SU-DHL-6 (cell line): ENCODE measurements around the gene OSGIN1.

Experiments used
- H2AFZ ChIP-seq: fragments of 200-600 bp; sonication (generic); 2 replicates; pipeline ENCODE4 v1.6.1; 2014; ENCODE audit warnings: low read depth, mild to moderate bottlenecking, moderate library complexity, mixed read lengths, antibody characterized with exemption, low read length; ENCODE audit not compliant: severe bottlenecking
- H3F3A ChIP-seq: fragments of 200-600 bp; shearing (Covaris generic); 2 replicates; pipeline ENCODE4 v1.6.0; 2016; ENCODE audit warnings: antibody characterized with exemption, mild to moderate bottlenecking; ENCODE audit not compliant: insufficient read depth
- H3K27ac ChIP-seq: fragments of 200-600 bp; sonication (generic); 2 replicates; pipeline ENCODE4 v1.5.1; 2016; ENCODE audit warnings: low read depth, mild to moderate bottlenecking, low read length, moderate library complexity, mixed read lengths
- H3K27me3 ChIP-seq: fragments of 200-600 bp; sonication (generic), shearing (Covaris generic); 2 replicates; pipeline ENCODE4 v1.6.0; 2014; ENCODE audit warnings: mild to moderate bottlenecking, low read length
- H3K36me3 ChIP-seq: fragments of 200-600 bp; sonication (generic); 2 replicates; pipeline ENCODE4 v1.6.1; 2014; ENCODE audit warnings: mild to moderate bottlenecking, low read length, mixed read lengths
- H3K4me2 ChIP-seq: fragments of 300-600, 200-600 bp; shearing (Covaris generic), sonication (generic); 2 replicates; pipeline ENCODE4 v1.6.0; 2014; ENCODE audit warnings: low read length, low read depth, mild to moderate bottlenecking; ENCODE audit not compliant: poor library complexity, severe bottlenecking
- H3K4me3 ChIP-seq: fragments of 200-600 bp; sonication (generic); 2 replicates; pipeline ENCODE4 v1.5.1; 2014; ENCODE audit warnings: antibody characterized with exemption, low read length, mild to moderate bottlenecking, mixed read lengths; ENCODE audit not compliant: insufficient read depth, poor library complexity, severe bottlenecking
- H3K79me2 ChIP-seq: fragments of 200-600 bp; sonication (generic); 2 replicates; pipeline ENCODE4 v1.6.1; 2014; ENCODE audit warnings: mild to moderate bottlenecking, low read length, moderate library complexity; ENCODE audit not compliant: insufficient read depth
- H3K9ac ChIP-seq: fragments of 200-600 bp; sonication (generic); 2 replicates; pipeline ENCODE4 v1.7.0; 2014; ENCODE audit warnings: mild to moderate bottlenecking, low read length
- H3K9me2 ChIP-seq: fragments of 200-600 bp; sonication (generic); replicated peaks from 2 replicates; pipeline ENCODE4 v1.6.1; 2014; ENCODE audit warnings: low read length; ENCODE audit not compliant: insufficient read depth
- H3K9me3 ChIP-seq: fragments of 200-600 bp; sonication (generic); 2 replicates; pipeline ENCODE4 v1.6.1; 2014; ENCODE audit warnings: low read length, mixed read lengths; ENCODE audit not compliant: insufficient read depth
- H4K20me1 ChIP-seq: fragments of 200-600 bp; sonication (generic); 2 replicates; pipeline ENCODE4 v1.6.1; 2014; ENCODE audit warnings: low read depth, mild to moderate bottlenecking, antibody characterized with exemption, low read length, moderate library complexity, mixed read lengths
- CTCF ChIP-seq: fragments of 200-600 bp; sonication (generic); IDR thresholded peaks from one replicate; pipeline ENCODE4 v1.5.1; 2017; ENCODE audit warnings: antibody characterized with exemption, mild to moderate bottlenecking, low read length, moderate library complexity; ENCODE audit not compliant: insufficient read depth, poor library complexity, severe bottlenecking
- EZH2phosphoT487 ChIP-seq: fragments of 200-600 bp; sonication (generic), shearing (Covaris generic); conservative IDR thresholded peaks from 2 replicates; pipeline ENCODE4 v1.6.1; 2018; ENCODE audit warnings: mild to moderate bottlenecking, antibody characterized with exemption, low read length, moderate library complexity, mixed read lengths

Gene OSGIN1

GRCh38 chr16:83917152-83918120 is 35.6 kb upstream of the OSGIN1 start:
- H3K27ac ChIP-seq = no peak overlapping the region
- no peak overlapping the region for H3K4me3 ChIP-seq
- no peak overlapping the region for H3K4me2 ChIP-seq
- no peaks in the 10 kb centered on the region for H3F3A ChIP-seq
- H3K9me3 ChIP-seq = no peaks in the 10 kb centered on the region
- H3K36me3 ChIP-seq = no peaks in the 10 kb centered on the region
- TF ChIP-seq EZH2phosphoT487 (no peak), CTCF (no peak)
- no peaks in the 10 kb centered on the region for H4K20me1 ChIP-seq
- no peaks in the 10 kb centered on the region for H3K79me2 ChIP-seq
- no peak overlapping the region for H3K9ac ChIP-seq
- no peak overlapping the region for H2AFZ ChIP-seq
- H3K9me2 ChIP-seq = no peaks in the 10 kb centered on the region
- no peaks in the 10 kb centered on the region for H3K27me3 ChIP-seq

GRCh38 chr16:83920894-83921491 is 32.0 kb upstream of the OSGIN1 start:
- Histone ChIP-seq H3K27me3 (no peaks in the 10 kb centered on the region), H3K9ac (no peak overlapping the region), H3K36me3 (no peaks in the 10 kb centered on the region), H4K20me1 (no peaks in the 10 kb centered on the region), H3F3A (no peaks in the 10 kb centered on the region), H3K79me2 (no peaks in the 10 kb centered on the region), H3K9me3 (no peaks in the 10 kb centered on the region), H2AFZ (no peak overlapping the region), H3K4me3 (no peak overlapping the region), H3K27ac (no peak overlapping the region), H3K9me2 (no peaks in the 10 kb centered on the region), H3K4me2 (no peak overlapping the region)
- TF ChIP-seq CTCF (no peak), EZH2phosphoT487 (no peak)

GRCh38 chr16:83923581-83924365 is 29.3 kb upstream of the OSGIN1 start:
- Histone ChIP-seq H4K20me1 (no peaks in the 10 kb centered on the region), H3K9me3 (no peaks in the 10 kb centered on the region), H3K4me3 (no peak overlapping the region), H3K27ac (no peak overlapping the region), H2AFZ (no peak overlapping the region), H3F3A (no peaks in the 10 kb centered on the region), H3K27me3 (no peaks in the 10 kb centered on the region), H3K79me2 (no peaks in the 10 kb centered on the region), H3K9me2 (no peaks in the 10 kb centered on the region), H3K36me3 (no peaks in the 10 kb centered on the region), H3K4me2 (no peak overlapping the region), H3K9ac (no peak overlapping the region)
- no peak for TF ChIP-seq EZH2phosphoT487
- TF ChIP-seq CTCF = no peak
